HG03558 (cell line): Measurements from ENCODE around the gene ORM2.
"Not testable (repeated sequence)": the region's sequence is repeated elsewhere in the genome, so short reads cannot be mapped to it uniquely, and the experiment has no call there.

Source experiments
- ATAC-seq: cut with Tn5 transposase; IDR thresholded peaks from one replicate; pipeline ENCODE4 v1.9.1; 2021; ENCODE audit warnings: moderate number of reproducible peaks; ENCODE audit not compliant: unreplicated experiment; ENCODE audit errors: extremely low read depth

The ORM2 gene

DNA sequence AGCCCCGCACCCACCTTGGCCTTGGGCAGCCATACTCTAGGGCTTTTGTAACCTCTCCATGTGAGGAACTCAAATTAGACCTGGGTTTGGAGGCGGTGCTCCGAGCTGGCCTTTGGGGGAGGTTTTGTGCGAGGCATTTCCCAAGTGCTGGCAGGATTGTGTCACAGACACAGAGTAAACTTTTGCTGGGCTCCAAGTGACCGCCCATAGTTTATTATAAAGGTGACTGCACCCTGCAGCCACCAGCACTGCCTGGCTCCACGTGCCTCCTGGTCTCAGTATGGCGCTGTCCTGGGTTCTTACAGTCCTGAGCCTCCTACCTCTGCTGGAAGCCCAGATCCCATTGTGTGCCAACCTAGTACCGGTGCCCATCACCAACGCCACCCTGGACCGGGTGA is at the start of gene ORM2:
TSS of gene ORM2 (plus strand) at position 245 of the 398 bp plus-strand sequence. CDS start at position 281, 36 bp downstream.
- not testable (repeated sequence) for ATAC-seq

DNA sequence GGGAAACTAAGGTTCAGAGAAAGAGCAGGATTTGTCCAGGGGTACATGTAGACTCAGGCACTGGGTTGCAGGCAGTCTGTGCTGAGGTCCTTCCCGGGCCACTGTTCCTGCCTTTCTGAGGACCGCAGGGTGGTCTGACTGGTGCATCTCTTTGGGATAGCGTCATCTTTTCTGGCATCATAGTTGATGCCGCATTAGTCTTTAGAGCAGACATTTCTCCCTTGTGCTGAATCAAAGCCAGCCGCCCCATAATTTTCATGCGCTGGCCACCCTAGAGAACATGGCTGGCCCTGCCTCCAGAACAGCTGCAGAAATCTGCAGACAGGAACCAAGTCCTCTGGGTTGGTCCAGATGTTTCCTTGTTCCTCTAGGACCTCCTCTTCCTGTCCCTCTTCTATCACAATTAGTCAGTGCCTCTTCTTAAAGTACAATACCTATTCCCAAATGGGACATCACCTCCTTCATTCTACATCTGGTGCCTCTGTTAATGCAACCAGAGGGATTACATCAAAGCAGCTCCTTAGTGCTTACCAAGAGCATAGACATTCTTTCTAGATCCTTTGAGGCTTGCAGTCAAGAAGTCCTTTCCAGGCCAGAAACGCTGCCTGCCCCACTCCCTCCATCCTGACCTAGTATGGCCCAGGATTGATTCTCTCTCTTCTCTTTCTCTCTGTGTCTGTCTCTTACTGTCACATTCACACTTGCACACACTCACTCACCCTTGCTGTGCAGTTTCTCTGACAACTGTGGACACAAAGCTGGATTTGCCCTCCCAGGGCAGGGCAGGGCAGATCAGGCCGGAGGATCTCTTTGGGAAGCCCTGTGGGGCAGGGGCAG is 48.8 kb upstream of the ORM2 start:
- no peak for ATAC-seq

DNA sequence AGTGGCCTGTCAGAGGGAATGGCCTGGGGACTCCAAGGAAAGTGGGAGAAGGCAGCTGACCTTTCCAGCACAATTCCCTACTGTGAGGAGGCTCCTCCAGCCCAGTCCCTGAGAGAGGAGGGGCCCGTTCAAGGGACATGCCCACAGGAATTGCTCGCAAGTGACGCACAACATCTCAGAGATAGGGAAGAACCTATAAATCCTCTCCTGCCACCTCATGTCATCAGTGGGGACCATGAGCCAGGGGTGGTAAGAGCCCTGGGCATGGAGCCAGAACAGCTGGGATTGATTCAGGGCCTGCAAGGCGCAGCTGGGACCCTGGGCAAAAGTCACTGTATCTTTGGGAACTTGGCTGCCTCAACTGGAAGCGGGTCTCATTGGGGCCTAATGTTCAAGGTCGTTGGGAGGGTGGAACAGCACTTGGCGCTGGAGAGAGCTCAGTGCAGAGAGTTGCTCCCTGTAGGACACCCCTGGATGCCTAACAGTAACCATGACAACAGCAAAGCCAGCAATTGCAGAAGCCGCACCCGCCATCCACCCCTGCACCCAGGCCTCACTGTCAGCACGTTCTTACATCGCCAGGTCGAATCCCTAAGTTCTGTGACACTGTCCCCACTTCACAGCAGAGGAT is 48.1 kb upstream of the ORM2 start:
- ATAC-seq: no peak

DNA sequence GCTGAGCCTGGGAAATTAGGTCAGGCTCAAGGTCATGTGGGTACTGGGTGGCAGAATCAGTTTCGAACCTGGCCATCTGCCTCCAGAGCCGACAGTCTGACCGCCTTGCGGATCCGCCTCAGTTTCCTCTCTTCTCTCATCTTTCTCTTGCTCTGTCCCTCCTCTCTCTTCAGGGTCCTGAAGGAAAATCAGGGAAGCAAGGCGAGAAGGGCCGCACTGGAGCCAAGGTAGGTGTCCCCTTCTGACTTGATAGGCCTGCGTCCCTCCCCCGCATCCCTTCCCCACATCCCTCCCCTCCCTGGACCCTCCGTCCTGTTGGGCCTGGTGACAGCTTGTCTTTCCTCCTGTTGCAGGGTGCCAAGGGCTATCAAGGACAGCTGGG is 47.6 kb upstream of the ORM2 start:
- ATAC-seq: no peak

DNA sequence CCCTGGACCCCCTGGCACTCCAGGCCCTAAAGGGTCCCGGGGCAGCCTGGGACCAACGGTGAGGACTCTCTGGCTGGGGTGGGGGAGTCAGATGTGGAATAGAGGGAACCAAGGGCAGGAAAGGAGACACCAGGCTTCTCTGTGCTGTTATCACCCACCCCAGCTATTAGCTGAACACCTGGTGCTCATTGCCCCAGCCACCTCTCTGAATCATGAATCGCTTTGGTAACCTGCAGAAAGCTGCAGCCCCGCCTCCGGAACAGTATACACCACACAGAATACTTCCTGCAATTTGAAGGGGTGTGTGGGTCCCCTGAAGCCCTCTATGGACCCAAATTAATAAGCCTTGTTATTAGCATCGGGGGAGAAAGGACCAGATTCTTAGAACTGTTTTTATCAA is 47.2 kb upstream of the ORM2 start:
- ATAC-seq: no peak

DNA sequence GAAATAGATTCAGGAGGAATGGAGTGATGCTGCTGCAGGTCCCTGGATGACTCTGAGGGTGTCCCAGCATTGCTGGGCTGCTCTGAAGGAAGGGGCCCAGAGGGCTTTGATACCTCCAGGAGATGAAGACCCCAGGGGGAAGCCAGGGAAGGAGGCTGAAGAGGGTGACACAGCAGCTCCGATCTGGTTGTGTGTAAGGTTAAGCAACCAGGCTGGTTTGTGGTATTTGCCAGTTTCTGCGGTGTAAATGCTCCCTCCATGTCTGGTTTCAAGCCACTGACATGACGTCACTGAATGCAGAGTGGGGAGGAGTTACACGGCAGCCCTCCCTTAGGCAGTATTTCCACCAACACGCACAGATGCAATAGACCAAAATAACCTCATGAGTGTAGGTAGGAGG is 46.7 kb upstream of the ORM2 start:
- no peak for ATAC-seq

DNA sequence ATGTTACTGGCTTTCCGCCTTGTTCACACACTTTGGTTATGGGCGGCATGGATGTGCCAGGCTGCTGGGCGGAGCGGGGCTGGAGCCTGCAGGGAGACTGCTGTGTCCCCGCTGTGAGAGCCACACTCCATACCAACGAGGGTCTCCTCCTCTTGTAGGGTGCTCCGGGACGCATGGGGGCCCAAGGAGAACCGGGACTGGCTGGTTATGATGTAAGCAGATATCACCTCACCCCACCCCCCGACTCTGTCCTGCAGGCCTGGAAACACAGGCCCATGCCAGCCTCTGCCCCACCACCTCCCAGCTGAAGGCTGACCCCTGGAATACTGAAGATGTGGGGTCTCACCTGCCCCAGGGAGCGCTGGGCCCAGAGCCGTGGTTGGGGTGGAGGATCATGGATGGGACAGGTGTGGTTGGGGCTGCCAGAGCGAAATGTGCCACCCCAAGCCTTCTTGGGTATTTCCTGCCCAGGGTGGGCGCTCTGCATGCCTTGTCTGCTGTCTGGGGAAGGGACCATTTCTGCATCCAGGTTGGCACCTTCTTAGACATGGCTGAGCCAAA is 46.0 kb upstream of the ORM2 start:
- ATAC-seq: no peak

DNA sequence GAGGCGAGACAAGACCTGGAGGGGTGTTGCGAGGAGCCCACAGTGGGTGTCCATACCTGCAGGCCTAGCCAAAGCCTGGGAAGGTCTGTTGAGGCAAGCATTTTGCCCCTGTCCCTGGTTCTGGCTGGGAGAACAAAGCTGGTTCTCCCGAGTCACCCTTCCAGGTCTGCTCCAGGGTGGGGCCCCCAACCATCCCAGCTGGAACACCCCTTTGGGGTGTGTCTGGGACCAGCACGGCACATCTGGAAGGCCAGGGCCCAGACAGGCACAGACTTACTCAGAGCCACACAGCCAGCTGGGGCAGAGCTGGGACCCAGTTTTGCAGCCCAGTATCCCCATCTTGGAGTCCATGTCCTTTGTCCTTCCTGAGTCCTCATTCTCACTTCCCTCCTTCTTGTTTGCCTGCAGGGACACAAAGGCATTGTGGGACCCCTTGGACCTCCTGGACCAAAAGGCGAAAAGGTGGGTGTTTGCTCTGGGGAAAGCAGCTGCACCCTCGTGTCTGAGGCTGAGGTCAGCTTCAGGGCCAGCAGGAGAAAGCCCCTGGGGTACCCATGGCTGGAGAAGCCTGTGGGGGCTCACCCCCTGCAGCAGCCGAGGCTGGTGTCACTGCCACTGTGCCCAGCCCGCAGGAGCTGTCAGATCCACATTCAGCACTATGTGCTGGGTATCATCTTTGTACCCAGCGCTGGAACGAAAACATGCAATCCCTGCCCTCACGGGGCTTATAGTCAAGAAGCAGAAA is 45.2 kb upstream of the ORM2 start:
- no peak for ATAC-seq

DNA sequence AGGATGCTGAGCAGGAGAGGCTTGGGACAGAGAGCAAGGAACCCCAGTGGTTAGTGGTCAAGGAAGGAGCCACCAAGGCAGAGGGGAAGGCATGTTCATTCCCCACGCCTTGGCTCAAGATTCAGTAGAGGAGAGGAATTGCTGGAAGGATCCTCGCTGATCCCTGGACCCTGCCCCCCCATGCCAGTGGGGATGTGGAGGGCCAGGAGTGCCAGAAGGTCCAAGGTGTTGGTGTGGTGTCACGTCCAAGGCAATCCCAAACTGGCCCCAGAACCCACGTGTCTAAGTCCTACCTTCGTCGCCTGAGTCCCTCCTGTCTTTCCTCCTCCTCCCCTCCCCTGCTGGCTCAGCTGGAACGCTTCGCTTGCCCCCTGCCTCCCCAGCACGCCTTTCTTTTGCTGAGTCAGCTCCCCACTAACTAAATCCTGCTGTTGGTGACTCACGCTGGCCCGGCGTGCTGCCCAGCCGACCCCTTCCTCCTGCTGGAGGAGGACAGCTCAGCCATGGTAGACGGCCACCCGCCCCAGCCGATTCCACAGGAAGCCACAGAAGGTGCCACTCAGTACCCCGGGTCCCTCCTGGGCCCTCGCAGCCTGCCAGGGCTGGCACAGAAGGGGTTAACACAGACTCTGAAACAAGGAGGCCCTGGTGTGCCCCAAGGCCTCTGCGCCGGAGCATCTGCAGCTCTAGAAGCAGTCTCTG is 44.4 kb upstream of the ORM2 start:
- ATAC-seq: no peak

DNA sequence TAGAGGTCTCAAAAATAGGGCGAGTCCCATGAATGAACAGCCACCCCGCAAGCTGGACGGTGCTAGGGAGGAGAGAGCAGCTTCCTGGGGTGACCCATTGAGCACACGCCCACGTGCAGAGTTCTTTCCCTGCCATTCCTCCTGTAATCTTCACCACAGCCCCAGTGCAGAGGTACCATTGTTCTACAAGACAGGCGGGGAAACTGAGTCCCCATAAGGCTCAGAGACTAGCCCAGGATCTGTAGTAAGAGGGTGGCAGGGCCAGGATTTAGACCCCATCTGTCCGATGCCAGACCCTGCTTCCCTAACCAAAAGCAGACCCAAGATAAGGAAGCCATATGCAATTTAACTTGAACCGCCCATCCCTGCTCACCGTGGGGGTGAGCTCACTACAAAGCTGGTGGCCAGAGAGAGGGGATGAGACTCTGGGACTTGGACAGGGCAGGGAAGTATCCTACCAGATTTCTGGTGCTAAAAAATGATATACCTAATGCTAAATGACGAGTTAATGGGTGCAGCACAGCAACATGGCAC is 43.5 kb upstream of the ORM2 start:
- no peak for ATAC-seq

DNA sequence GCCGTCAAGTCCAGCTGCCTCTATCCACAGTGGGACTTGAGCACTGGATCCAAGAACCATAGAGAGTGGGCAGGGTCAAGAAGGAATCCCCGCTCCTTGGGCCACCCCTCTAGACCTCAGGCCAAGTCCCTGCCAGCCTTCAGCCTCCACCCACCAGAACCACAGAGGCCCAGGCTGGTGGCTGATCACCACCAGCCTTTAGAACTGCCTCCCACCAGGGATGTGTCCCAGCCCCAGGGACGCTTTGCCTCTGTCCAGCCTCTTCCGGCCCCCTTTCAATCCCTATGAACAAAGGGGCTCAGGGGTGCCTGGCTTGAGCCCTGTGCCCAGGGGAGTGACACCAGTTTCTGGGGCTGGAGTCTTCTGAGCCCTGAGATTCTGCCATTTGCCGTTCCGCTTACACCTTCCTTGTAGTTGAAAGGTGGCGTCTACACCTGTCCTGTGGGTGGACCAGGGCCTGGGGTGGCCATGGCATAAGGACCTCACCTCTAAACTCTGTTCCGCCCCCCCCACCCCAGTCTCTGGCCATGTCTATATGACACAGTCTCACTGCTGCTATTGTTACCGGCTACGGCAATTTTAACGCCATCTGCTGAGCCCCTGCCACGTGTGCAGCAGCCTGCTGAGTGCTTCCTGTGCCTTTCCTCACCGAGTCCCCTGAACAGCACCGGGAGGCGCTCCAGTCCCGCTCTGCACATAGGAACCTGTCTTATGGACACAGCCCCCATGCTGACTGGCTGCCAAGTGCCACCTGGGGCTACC is 42.5 kb upstream of the ORM2 start:
- no peak for ATAC-seq

DNA sequence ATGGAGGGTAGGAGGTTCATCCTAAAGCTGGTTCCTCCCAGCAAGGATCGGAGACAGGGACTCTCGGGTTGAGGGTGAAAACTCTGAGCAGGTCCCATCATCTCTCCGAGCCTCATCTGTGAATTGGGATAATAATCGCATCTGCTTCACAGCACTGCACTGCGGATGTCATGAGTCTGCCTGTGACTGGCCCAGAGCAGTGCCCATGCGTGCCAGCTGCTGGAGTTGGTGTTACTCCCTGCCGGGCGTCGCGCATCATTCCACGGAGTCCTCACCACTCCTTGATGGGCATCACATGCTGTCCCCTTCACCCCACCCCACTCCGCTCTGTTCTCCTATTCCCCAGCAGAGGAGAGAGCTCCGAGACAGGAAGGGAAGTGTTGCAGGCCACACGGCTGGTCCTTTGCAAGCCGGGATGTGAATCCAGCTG is 41.9 kb upstream of the ORM2 start:
- ATAC-seq: no peak

DNA sequence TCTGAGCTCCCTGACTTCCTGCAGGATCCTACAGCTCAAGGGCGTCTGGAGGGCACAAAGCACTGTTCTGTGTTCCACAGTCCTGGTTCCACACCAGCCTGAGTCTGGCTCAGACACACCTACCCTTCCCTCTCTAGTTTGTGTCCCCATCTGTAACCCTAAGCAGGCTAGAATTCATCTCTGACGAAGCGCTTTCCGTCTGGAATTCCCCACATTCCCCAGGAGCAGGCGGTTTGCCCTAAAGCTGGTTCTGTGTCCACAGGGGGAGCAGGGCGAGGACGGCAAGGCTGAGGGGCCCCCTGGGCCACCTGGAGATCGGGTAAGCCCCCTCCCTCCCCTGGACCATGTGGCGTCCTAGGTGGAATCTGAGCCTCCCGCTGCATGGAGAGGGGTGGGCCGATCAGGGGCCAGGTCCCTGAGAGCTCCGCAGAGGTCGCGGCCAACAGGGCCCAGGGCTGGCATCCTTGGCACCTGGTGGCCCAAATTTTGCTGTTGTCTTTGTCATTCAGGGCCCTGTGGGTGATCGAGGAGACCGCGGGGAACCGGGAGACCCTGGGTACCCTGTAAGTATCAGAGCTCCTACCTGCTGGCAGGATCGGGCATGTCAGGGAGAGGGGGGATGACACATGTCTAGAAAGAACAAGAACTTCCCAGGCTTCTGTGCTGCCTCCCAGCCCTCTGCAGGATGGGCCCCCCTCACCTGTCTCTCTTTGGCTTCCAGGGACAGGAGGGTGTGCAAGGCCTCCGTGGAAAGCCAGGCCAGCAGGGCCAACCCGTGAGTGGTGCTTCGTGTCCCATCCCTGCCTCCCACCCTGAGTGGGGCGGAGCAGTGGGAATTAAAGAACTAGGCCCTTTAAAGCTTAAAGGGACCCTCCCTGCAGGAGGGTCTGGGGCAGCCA is 41.2 kb upstream of the ORM2 start:
- no peak for ATAC-seq

DNA sequence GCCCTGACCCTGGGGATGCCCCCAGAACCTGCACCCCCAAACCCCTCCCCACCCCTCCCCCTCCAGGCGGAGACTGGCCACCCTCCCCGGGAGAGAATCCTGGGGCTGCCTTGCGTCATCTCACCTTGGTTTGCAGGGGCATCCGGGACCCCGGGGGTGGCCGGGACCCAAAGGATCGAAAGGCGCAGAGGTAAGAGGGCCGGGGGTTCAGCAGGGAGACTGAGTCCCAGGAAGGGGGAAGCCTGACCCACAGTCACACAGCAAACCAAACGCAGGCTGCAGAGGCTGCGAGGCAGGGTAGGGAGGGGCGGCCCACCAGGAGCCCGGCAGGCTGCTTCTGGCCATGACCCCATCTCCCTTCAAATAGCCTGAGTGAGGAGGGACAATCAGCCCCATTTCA is 40.6 kb upstream of the ORM2 start:
- no peak for ATAC-seq

DNA sequence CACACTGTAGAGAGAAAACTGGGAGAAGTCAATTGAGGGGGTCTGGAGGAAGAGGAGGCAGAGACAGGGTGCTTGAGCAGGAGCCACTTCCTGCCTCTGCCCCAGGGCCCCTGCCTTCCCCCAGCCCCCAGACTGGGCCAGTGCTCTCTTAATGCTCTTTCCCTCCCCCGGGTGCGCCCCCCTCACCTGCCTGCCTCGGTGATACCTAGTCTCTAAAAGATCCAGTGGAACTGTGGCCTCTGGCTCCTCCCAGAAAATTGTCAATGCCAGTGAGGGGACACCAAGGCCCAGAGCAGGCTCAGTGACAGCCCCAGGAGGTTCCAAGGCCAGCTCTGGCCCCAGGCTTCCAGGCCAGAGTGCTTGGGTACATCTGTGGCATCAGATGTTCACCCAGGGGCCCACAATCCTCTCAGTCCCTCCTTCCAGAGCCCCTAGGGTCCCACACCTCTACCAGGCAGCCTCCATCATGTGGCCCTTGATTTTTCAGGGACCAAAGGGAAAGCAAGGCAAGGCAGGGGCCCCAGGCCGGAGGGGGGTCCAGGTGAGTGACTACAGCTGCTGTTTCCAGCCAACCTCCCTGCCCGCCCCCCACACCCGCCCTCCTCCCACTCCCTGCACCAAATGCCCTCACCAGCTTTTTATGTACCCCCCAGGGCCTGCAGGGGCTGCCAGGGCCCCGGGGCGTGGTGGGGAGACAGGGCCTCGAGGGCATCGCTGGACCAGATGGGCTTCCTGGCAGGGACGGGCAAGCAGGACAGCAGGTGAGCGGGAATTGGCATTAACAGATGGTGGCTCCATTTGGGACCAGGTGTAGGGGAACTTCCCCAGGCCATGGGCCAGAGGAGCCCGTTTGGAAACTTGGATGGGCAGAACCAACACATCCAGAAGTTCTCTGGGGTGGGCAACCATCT is 39.8 kb upstream of the ORM2 start:
- no peak for ATAC-seq

DNA sequence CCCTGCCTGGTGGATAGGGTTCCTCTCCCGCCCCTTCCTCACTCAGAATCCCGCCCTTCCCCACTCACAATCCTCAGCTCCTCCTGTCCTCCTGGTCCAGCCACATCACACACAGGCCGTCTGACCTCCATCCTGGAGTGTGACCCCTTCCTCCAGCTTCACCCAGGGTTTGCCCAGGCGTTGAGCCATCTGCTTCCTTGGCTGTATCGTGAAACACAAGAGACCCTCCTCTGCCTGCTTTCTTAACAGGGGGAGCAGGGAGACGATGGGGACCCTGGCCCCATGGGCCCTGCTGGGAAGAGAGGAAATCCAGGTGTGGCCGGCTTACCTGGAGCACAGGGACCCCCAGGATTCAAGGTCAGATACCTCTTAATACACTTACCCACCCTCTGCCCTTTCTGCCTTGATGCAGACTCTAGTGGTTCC is 39.1 kb upstream of the ORM2 start:
- no peak for ATAC-seq

DNA sequence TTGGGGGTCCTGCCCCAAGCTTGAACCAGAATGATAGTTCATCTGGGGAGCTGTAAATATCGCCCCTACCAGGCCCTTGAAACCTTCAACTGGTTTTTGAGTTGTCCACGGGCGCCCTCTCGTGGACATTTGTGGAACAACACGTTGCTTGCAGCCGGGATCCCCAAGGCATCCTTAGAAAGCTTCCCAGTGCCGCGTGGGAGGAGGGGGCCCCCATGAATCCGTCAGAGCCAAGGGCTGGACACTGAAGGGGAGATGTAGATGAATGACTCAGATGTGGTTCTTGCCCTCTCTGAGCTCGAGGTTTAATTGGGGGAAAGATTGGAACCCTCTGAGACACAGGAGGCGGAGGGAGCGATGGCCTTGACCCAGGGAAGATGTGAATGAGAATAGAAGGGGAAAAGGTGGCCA is 38.6 kb upstream of the ORM2 start:
- no peak for ATAC-seq
